Endodermal cell (in vitro differentiated cells): ENCODE data around the gene GALK1. TPM values are rescaled to one million over a fixed set of nuclear protein-coding genes. Genes with fewer than 3 reads are reported as not detected.

Experiments
- DNase-seq: peaks from one replicate; pipeline ENCODE4 v3.0.0-alpha.2; 2017
- H3K27ac ChIP-seq: 2 replicates; pipeline ENCODE4 v1.5.1; 2013; ENCODE audit warnings: mild to moderate bottlenecking, low read depth, low read length, moderate library complexity
- H3K27me3 ChIP-seq: 2 replicates; pipeline ENCODE4 v1.6.1; 2013; ENCODE audit warnings: mild to moderate bottlenecking, low read length, moderate library complexity; ENCODE audit not compliant: insufficient read depth, control insufficient read depth, poor library complexity, severe bottlenecking
- H3K36me3 ChIP-seq: 2 replicates; pipeline ENCODE4 v1.7.0; 2013; ENCODE audit warnings: mild to moderate bottlenecking, low read length, moderate library complexity; ENCODE audit not compliant: control insufficient read depth, insufficient read depth
- H3K4me1 ChIP-seq: one replicate; pipeline ENCODE4 v1.7.0; 2013; ENCODE audit warnings: low read length; ENCODE audit not compliant: control insufficient read depth, insufficient read depth
- H3K4me3 ChIP-seq: 2 replicates; pipeline ENCODE4 v1.5.1; 2013; ENCODE audit warnings: mild to moderate bottlenecking, low read length, moderate library complexity
- H3K9ac ChIP-seq: 2 replicates; pipeline ENCODE4 v1.6.1; 2013; ENCODE audit warnings: mild to moderate bottlenecking, low read length, moderate library complexity; ENCODE audit not compliant: poor library complexity, severe bottlenecking; ENCODE audit errors: extremely low read depth
- H3K9me3 ChIP-seq: 2 replicates; pipeline ENCODE4 v1.6.1; 2013; ENCODE audit warnings: mild to moderate bottlenecking, low read length, moderate library complexity; ENCODE audit not compliant: control insufficient read depth
- H3K27ac Mint-ChIP-seq: 2 replicates; pipeline ENCODE4 v1.8.0; 2020; ENCODE audit warnings: mixed read lengths
- H3K27me3 Mint-ChIP-seq: 2 replicates; pipeline ENCODE4 v1.8.0; 2021; ENCODE audit warnings: mild to moderate bottlenecking, mixed read lengths; ENCODE audit not compliant: insufficient read depth
- H3K36me3 Mint-ChIP-seq: 2 replicates; pipeline ENCODE4 v1.8.0; 2020; ENCODE audit warnings: low read depth, mixed read lengths
- H3K4me1 Mint-ChIP-seq: 2 replicates; pipeline ENCODE4 v1.8.0; 2020; ENCODE audit warnings: mixed read lengths
- H3K4me3 Mint-ChIP-seq: 2 replicates; pipeline ENCODE4 v1.8.0; 2020; ENCODE audit warnings: mild to moderate bottlenecking, moderate library complexity, mixed read lengths
- H3K9me3 Mint-ChIP-seq: 2 replicates; pipeline ENCODE4 v1.8.0; 2020; ENCODE audit warnings: mild to moderate bottlenecking, mixed read lengths
- CTCF ChIP-seq: fragments of 200-600 bp; sonication (generic); conservative IDR thresholded peaks from 2 replicates; pipeline ENCODE4 v1.5.0; 2021; ENCODE audit warnings: antibody characterized with exemption, mild to moderate bottlenecking
- WGBS, 2 experiments: methylation state at CpG; one replicate each; pipeline versions ENCODE4 v1.1.5 to v1.1.7; 2013; ENCODE audit warnings: missing lambda C conversion rate in 2 of 2, mixed read lengths in 1 of 2; ENCODE audit not compliant: insufficient coverage in 1 of 2, insufficient read length in 1 of 2; 5-methylcytosine and 5-hydroxymethylcytosine counted together
- total RNA-seq, 2 donors: library from RNA; stranded (reverse); fragmentation: NEBNext Ultra II Directional in 1 of 2; extraction: Animal tissue kit (Norgen Biotek cat#: 25700) in 1 of 2; gene quantifications; 2 replicates in 1 of 2; 3 replicates in 1 of 2; pipeline ENCODE4 v1.2.1, GENCODE V29; 2021

Gene GALK1
- total RNA-seq, 2 donors from 2014 or later = 26.7 to 33.2 TPM

DNA sequence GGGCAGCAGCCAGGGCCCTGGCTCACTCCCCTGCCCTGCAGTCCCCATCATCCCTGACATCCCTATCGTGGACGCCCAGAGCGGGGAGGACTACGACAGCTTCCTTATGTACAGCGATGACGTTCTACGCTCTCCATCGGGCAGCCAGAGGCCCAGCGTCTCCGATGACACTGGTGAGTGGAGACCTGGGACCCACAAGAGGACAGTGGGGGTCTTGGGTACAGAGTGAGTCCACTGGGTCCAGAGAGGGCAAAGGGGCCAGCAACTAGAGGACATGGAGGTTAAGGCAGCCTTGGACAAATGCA, 12.6 kb downstream of the GALK1 start:
- Histone ChIP-seq H3K9me3 (no peaks in the 10 kb centered on the region), H3K4me1 (peaks cover 5% of the 10 kb centered on the region), H3K9ac (no peak overlapping the region), H3K4me3 (no peak overlapping the region), H3K27ac (no peak overlapping the region), H3K27me3 (no peaks in the 10 kb centered on the region), H3K36me3 (no peaks in the 10 kb centered on the region)
- no peak for TF ChIP-seq CTCF
- no peak overlapping the region for H3K27ac Mint-ChIP-seq
- H3K4me3 Mint-ChIP-seq = no peak overlapping the region
- DNase-seq = no peak
- H3K4me1 Mint-ChIP-seq = peaks cover 5% of the 10 kb centered on the region
- peaks cover 9% of the 10 kb centered on the region for H3K27me3 Mint-ChIP-seq
- WGBS, 2 experiments = 95 to 98% methylated on average over 10 of the region's 10 CpGs
- no peaks in the 10 kb centered on the region for H3K9me3 Mint-ChIP-seq
- H3K36me3 Mint-ChIP-seq = no peaks in the 10 kb centered on the region

DNA sequence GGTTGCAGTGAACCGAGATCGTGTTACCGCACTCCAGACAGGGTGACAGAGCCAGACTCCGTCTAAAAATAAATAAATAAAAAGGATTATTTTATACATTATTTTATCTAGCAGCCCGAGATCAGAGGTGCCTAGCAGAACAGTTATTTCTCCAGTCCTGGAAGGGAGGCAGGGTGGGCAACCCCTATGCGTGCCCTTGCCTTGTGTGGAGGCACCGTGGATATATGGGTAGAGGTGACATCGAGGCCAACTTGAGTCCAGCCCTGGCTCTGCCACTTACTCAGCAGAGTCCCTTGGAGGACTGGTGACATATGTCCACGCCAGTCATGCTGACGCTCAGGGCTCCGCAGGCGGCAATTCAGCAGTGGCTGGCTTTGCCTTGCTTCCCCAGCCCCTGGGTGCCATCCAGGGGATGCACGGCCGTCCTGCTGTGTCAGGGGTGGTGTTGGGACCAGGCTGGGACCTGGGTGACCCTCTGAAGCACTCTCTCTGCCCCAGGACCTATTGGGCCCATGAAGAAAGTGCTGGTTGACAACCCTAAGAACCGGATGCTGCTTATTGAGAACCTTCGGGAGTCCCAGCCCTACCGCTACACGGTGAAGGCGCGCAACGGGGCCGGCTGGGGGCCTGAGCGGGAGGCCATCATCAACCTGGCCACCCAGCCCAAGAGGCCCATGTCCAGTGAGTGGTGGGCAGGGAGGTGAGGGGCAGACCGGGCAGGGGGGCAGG, 13.2 kb downstream of the GALK1 start:
- no peak overlapping the region for H3K4me3 ChIP-seq
- no peaks in the 10 kb centered on the region for H3K9me3 Mint-ChIP-seq
- 83 to 85% methylated on average over 12 to 23 of the region's 24 CpGs for WGBS, 2 experiments
- no peak overlapping the region for H3K27ac Mint-ChIP-seq
- H3K9ac ChIP-seq = no peak overlapping the region
- no peak for TF ChIP-seq CTCF
- no peaks in the 10 kb centered on the region for H3K9me3 ChIP-seq
- no peak overlapping the region for H3K27ac ChIP-seq
- no peak overlapping the region for H3K4me3 Mint-ChIP-seq
- H3K4me1 ChIP-seq = peaks cover 5% of the 10 kb centered on the region
- no peak for DNase-seq
- no peaks in the 10 kb centered on the region for H3K36me3 Mint-ChIP-seq
- peaks cover 5% of the 10 kb centered on the region for H3K4me1 Mint-ChIP-seq
- peaks cover 9% of the 10 kb centered on the region for H3K27me3 Mint-ChIP-seq
- no peaks in the 10 kb centered on the region for H3K27me3 ChIP-seq
- no peaks in the 10 kb centered on the region for H3K36me3 ChIP-seq

DNA sequence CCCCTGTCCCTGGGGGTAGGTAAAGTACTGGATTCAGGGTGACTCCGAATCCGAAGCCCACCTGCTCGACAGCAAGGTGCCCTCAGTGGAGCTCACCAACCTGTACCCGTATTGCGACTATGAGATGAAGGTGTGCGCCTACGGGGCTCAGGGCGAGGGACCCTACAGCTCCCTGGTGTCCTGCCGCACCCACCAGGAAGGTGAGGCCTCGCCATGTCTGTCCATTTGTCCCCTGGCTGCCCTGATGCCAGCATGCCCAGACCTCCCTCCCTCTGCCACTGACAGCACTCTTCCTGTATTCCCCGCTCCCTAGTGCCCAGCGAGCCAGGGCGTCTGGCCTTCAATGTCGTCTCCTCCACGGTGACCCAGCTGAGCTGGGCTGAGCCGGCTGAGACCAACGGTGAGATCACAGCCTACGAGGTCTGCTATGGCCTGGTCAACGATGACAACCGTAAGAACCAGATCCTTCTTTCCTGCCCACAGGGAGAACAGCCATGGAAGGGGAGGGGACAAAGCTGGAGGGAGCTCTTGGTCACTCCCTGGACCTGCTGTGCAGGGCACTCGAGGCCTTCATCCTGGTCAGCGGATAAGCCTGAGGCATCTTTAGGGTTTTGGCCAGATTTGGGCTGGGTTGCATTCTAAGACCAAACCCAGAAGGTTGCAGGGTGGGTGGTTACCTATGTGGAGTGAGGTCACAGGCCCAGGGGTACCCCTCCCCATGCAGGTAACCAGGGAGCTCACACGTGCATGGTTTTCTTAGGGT, 14.2 kb downstream of the GALK1 start:
- Mint-ChIP-seq H3K9me3 (no peaks in the 10 kb centered on the region), H3K4me1 (peaks cover 5% of the 10 kb centered on the region), H3K27ac (no peak overlapping the region), H3K27me3 (peaks cover 9% of the 10 kb centered on the region), H3K4me3 (no peak overlapping the region), H3K36me3 (no peaks in the 10 kb centered on the region)
- no peak for TF ChIP-seq CTCF
- peaks cover 5% of the 10 kb centered on the region for H3K4me1 ChIP-seq
- no peak overlapping the region for H3K9ac ChIP-seq
- H3K36me3 ChIP-seq = no peaks in the 10 kb centered on the region
- no peaks in the 10 kb centered on the region for H3K9me3 ChIP-seq
- H3K4me3 ChIP-seq = no peak overlapping the region
- no peak for DNase-seq
- 85 to 86% methylated on average over 18 to 23 of the region's 23 CpGs for WGBS, 2 experiments
- H3K27ac ChIP-seq = no peak overlapping the region
- H3K27me3 ChIP-seq = no peaks in the 10 kb centered on the region
